Esophagus squamous epithelium (tissue), 5 donors: ENCODE measurements around the gene ITSN2. TPM values are rescaled to one million over a fixed set of nuclear protein-coding genes. Genes with fewer than 3 reads are reported as not detected.

Experiments used
- DNase-seq: peaks from one replicate; lab custom pipeline; 2025; lab: John Stamatoyannopoulos, UW
- H3K27ac ChIP-seq, 4 donors: fragments of 200-600 bp; sonication (generic); one replicate each; pipeline ENCODE4 v1.5.1; 2016 to 2019; ENCODE audit warnings: mild to moderate bottlenecking in 1 of 4
- H3K27me3 ChIP-seq, 4 donors: fragments of 200-600 bp; sonication (generic); 1 replicate in 3 of 4; 2 replicates in 1 of 4; pipeline versions ENCODE4 v1.5.1 to v1.6.0; 2017 to 2021; ENCODE audit warnings: antibody characterized with exemption in 1 of 4
- H3K36me3 ChIP-seq, 3 donors: fragments of 200-600 bp; sonication (generic); one replicate each; pipeline ENCODE4 v1.5.1; 2016 to 2019
- H3K4me1 ChIP-seq, 3 donors: fragments of 200-600 bp; sonication (generic); one replicate each; pipeline ENCODE4 v1.5.1; 2017 to 2019
- H3K4me3 ChIP-seq, 4 donors: fragments of 200-600 bp; sonication (generic); 1 replicate in 3 of 4; 2 replicates in 1 of 4; pipeline ENCODE4 v1.5.1; 2016 to 2019; ENCODE audit warnings: mild to moderate bottlenecking in 2 of 4, moderate library complexity in 1 of 4
- H3K9me3 ChIP-seq, 3 donors: fragments of 200-600 bp; sonication (generic); one replicate each; pipeline ENCODE4 v1.5.1; 2016 to 2019
- CTCF ChIP-seq, 6 experiments: fragments of 450-650 bp in 4 of 6; fragments of 200-600 bp in 2 of 6; sonication (generic) in 2 of 6; IDR thresholded peaks; one replicate each; pipeline ENCODE4 v1.5.1; 2016 to 2019; ENCODE audit warnings: antibody characterized with exemption in 6 of 6, mild to moderate bottlenecking in 4 of 6, moderate library complexity in 4 of 6
- POLR2A ChIP-seq, 4 donors: fragments of 450-650 bp; IDR thresholded peaks; one replicate each; pipeline ENCODE4 v1.6.1; 2017; ENCODE audit warnings: antibody characterized with exemption in 4 of 4, mild to moderate bottlenecking in 4 of 4, moderate library complexity in 3 of 4
- WGBS, 2 donors: methylation state at CpG; one replicate each; pipeline ENCODE4 v1.1.5; 2018; 5-methylcytosine and 5-hydroxymethylcytosine counted together
- intact Hi-C: fragments of 100-400 bp; cut with DNase I; formaldehyde crosslinking; loops from one replicate; pipeline ENCODE4 v1.15.0; 2022
- total RNA-seq, 4 donors: library from RNA; depleted of rRNA; stranded (reverse); fragments of >200 nt; gene quantifications; one replicate each; pipeline ENCODE4 v1.1.0, GENCODE V29; 2016
- donor health status: DM: yes; HTN: yes; CAD: no.

The ITSN2 gene
- total RNA-seq, 4 donors from 2014 or later, result 58.3 to 98.0 (median 65.3) TPM

GRCh38 chr2:24394998-24395397, 34.7 kb upstream of the ITSN2 start:
- 67 to 89% methylated on average over 3 to 4 of the region's 4 CpGs for WGBS, 2 donors
- TF ChIP-seq CTCF (IDR thresholded peaks at IDR 0.05), result no peak
- no peak for TF ChIP-seq POLR2A (IDR thresholded peaks at IDR 0.05)
- H3K4me1 ChIP-seq, result no peaks in the 10 kb centered on the region
- H3K4me3 ChIP-seq, result no peak overlapping the region
- no peaks in the 10 kb centered on the region for H3K9me3 ChIP-seq
- H3K27me3 ChIP-seq, result no peaks in the 10 kb centered on the region
- DNase-seq, result no peak
- no peak overlapping the region for H3K27ac ChIP-seq
- intact Hi-C loops, result no loop called here
- no peaks in the 10 kb centered on the region for H3K36me3 ChIP-seq

- H3K4me3 ChIP-seq, result no peak overlapping the region
- no peaks in the 10 kb centered on the region for H3K9me3 ChIP-seq
- intact Hi-C loops, result no loop called here
- H3K36me3 ChIP-seq, result no peaks in the 10 kb centered on the region
- 73 to 75% methylated on average over 5 of the region's 5 CpGs for WGBS, 2 donors
- H3K27ac ChIP-seq, result no peak overlapping the region
- no peak for TF ChIP-seq POLR2A (IDR thresholded peaks at IDR 0.05)
- DNase-seq, result no peak
- H3K4me1 ChIP-seq, result no peaks in the 10 kb centered on the region
- H3K27me3 ChIP-seq, result no peaks in the 10 kb centered on the region
Measured at GRCh38 chr2:24392542-24393059, 32.3 kb upstream of the ITSN2 start.

GRCh38 chr2:24385366-24385765, 25.0 kb upstream of the ITSN2 start:
- 34 to 56% methylated on average over 2 of the region's 2 CpGs for WGBS, 2 donors
- no peak overlapping the region for H3K4me3 ChIP-seq
- no peak for DNase-seq
- H3K4me1 ChIP-seq, result peaks cover 0 to 7% (median 0%) of the 10 kb centered on the region in 3 donors
- no peak overlapping the region for H3K27ac ChIP-seq
- H3K9me3 ChIP-seq, result no peaks in the 10 kb centered on the region
- TF ChIP-seq CTCF (IDR thresholded peaks at IDR 0.05) (no peak), POLR2A (IDR thresholded peaks at IDR 0.05) (no peak)
- intact Hi-C loops, result loop anchor here (10.0 kb wide), 1 partner anchor 151 kb away; no protein-coding TSS in a partner anchor
- H3K27me3 ChIP-seq, result no peaks in the 10 kb centered on the region
- no peaks in the 10 kb centered on the region for H3K36me3 ChIP-seq

GRCh38 chr2:24382363-24383073, 22.2 kb upstream of the ITSN2 start:
- Histone ChIP-seq H3K9me3 (no peaks in the 10 kb centered on the region), H3K36me3 (no peaks in the 10 kb centered on the region), H3K4me3 (no peak overlapping the region), H3K27me3 (no peaks in the 10 kb centered on the region), H3K27ac (no peak overlapping the region), H3K4me1 (peaks cover 0 to 7% (median 0%) of the 10 kb centered on the region in 3 donors)
- intact Hi-C loops, result loop anchor here (10.0 kb wide), 1 partner anchor 148 kb away; no protein-coding TSS in a partner anchor
- no peak for DNase-seq
- 21 to 31% methylated on average over 9 to 10 of the region's 10 CpGs for WGBS, 2 donors
- peak; percentile 42 to 88 (median 54) for TF ChIP-seq CTCF (IDR thresholded peaks at IDR 0.05)
- TF ChIP-seq POLR2A (IDR thresholded peaks at IDR 0.05), result no peak

- peaks cover 0 to 7% (median 0%) of the 10 kb centered on the region in 3 donors for H3K4me1 ChIP-seq
- intact Hi-C loops, result loop anchor here (10.0 kb wide), 1 partner anchor 146 kb away; no protein-coding TSS in a partner anchor
- no peak overlapping the region for H3K27ac ChIP-seq
- 85 to 89% methylated on average over 2 of the region's 2 CpGs for WGBS, 2 donors
- no peak overlapping the region for H3K4me3 ChIP-seq
- H3K36me3 ChIP-seq, result no peaks in the 10 kb centered on the region
- no peak for TF ChIP-seq POLR2A (IDR thresholded peaks at IDR 0.05)
- no peak for TF ChIP-seq CTCF (IDR thresholded peaks at IDR 0.05)
- no peaks in the 10 kb centered on the region for H3K27me3 ChIP-seq
- no peaks in the 10 kb centered on the region for H3K9me3 ChIP-seq
- DNase-seq, result no peak
Measured at GRCh38 chr2:24380820-24381219, 20.5 kb upstream of the ITSN2 start.
